ENCODE measurements around the gene SLC19A1.

- no peak for TF ChIP-seq POLR2A (IDR thresholded peaks at IDR 0.05; ENCODE audit: low read depth, low read length)
- TF ChIP-seq POLR2AphosphoS5 (IDR thresholded peaks at IDR 0.05; ENCODE audit: low read depth, low read length): no peak
Observed at GRCh38 chr21:45537111-45537745, 5.0 kb downstream of the SLC19A1 start.
